ENCODE data around the gene IQGAP2. TPM values are rescaled to one million over a fixed set of nuclear protein-coding genes. Genes with fewer than 3 reads are reported as not detected.
A peak's percentile ranks its signal among the peaks of the same experiment; 100 is the strongest.

Gene IQGAP2
- total and polyA plus RNA-seq, 9 donors: 5.4 to 18.9 (median 9.5) TPM

DNA sequence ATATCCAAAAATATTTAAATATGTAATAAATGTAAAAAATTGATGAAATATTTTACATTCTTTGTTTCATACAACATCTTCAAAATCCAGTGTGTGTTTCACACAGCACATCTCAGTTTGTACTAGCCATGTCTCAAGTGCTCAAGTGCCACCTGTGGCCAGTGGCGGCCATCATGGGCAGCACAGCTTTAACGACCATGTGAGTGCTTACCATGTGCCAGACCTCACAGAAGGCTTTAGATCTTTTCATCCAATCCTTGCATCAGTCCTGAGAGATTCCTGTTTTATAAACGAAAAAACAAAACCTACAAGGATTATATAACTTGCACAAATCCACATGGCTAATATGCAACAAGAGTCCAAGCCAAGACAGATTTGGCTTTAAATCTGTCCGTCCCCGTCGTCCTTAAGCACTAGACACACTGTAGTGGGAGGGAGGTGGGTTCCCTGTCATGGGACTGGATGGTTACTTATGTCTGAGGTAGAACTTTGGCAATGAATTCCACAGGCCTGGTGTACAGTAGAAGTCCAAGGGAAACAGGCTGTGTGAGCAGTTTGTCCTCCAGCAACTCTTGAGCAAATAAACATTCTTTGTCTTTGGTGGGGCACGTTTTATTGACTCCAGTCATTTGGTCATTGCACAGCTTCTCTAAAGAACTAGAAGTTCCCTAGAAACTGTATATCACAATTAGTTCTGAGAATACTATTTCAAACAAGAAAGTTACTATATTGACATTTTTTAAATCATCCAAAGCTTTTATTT, 287.8 kb downstream of the IQGAP2 start:
- DNase-seq: peak; percentile 73
- 38% methylated on average over 2 of the region's 7 CpGs for WGBS (ENCODE audit: insufficient coverage)
- H3K4me1 ChIP-seq (ENCODE audit: control insufficient read depth, insufficient read depth, low read length): peaks cover 9% of the 10 kb centered on the region

DNA sequence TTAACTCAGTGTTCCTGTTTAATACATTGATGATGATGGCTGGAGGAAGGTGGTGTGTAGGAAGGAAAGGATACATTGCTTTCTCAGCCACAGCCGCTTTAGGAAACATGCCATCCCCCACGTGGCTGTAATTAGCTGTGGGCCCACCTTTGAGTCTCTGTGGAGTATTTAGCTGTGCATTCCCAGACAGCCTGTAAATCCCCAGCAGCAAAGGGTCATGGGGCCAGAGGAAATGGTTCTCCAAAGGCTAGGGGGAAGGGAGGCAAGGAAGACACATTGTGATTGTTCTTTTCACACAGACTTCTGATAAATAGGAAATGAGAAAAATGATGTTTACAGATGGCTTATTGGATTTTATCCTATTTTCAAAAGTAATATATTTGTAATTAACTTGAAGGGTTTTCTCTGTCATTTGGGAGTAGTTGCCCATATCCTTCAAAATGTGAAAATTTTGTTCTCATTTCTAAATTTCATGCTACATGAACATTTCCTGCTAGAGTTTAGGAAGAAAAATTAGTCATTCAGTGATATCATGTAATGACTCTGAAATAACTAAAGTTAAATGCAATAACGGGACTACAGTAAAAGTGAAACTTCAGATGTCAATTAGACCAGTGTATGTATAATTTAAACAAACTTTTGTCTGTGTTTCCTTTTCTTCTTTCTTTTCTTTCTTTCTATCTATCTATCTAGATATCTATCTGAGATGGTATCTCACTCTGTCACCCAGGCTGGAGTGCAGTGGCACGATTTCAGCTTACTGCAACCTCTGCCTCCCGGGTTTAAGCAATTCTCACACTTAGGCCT, 288.6 kb downstream of the IQGAP2 start:
- Histone ChIP-seq H3K27ac (ENCODE audit: low read length) (peak overlapping the region; percentile 74), H3K9me3 (replicated peaks; ENCODE audit: control insufficient read depth, low read depth, low read length) (no peaks in the 10 kb centered on the region), H3K4me3 (ENCODE audit: low read length) (no peak overlapping the region), H3K27me3 (ENCODE audit: control insufficient read depth, insufficient read depth, low read length) (no peaks in the 10 kb centered on the region), H3K4me1 (ENCODE audit: control insufficient read depth, insufficient read depth, low read length) (peaks cover 9% of the 10 kb centered on the region), H3K36me3 (ENCODE audit: control insufficient read depth, insufficient read depth, low read length) (no peaks in the 10 kb centered on the region)
- WGBS (ENCODE audit: insufficient coverage): 8% methylated on average over 2 of the region's 5 CpGs
- peak; percentile 60 for DNase-seq

More for the DNA sequence above, 287.8 kb downstream of the IQGAP2 start:
- Histone ChIP-seq H3K36me3 (ENCODE audit: control insufficient read depth, insufficient read depth, low read length) (no peaks in the 10 kb centered on the region), H3K9me3 (replicated peaks; ENCODE audit: control insufficient read depth, low read depth, low read length) (no peaks in the 10 kb centered on the region), H3K27ac (ENCODE audit: low read length) (peak overlapping the region; percentile 74), H3K4me3 (ENCODE audit: low read length) (no peak overlapping the region), H3K27me3 (ENCODE audit: control insufficient read depth, insufficient read depth, low read length) (no peaks in the 10 kb centered on the region)

GRCh38 chr5:76692274-76692540, 289.1 kb downstream of the IQGAP2 start:
- Histone ChIP-seq H3K36me3 (ENCODE audit: control insufficient read depth, insufficient read depth, low read length) (no peaks in the 10 kb centered on the region), H3K9me3 (replicated peaks; ENCODE audit: control insufficient read depth, low read depth, low read length) (no peaks in the 10 kb centered on the region), H3K27ac (ENCODE audit: low read length) (peak overlapping the region; percentile 74), H3K4me1 (ENCODE audit: control insufficient read depth, insufficient read depth, low read length) (peaks cover 9% of the 10 kb centered on the region), H3K4me3 (ENCODE audit: low read length) (no peak overlapping the region), H3K27me3 (ENCODE audit: control insufficient read depth, insufficient read depth, low read length) (no peaks in the 10 kb centered on the region)
- no CpG with 5 or more reads among the region's 6 CpGs for WGBS (ENCODE audit: insufficient coverage)
- no peak for DNase-seq

- no peaks in the 10 kb centered on the region for H3K9me3 ChIP-seq (replicated peaks; ENCODE audit: control insufficient read depth, low read depth, low read length)
- no peak overlapping the region for H3K4me3 ChIP-seq (ENCODE audit: low read length)
- WGBS (ENCODE audit: insufficient coverage): 60% methylated on average over 1 of the region's 3 CpGs
- DNase-seq: no peak
- peaks cover 9% of the 10 kb centered on the region for H3K4me1 ChIP-seq (ENCODE audit: control insufficient read depth, insufficient read depth, low read length)
- H3K27ac ChIP-seq (ENCODE audit: low read length): peak overlapping the region; percentile 60
- no peaks in the 10 kb centered on the region for H3K27me3 ChIP-seq (ENCODE audit: control insufficient read depth, insufficient read depth, low read length)
- no peaks in the 10 kb centered on the region for H3K36me3 ChIP-seq (ENCODE audit: control insufficient read depth, insufficient read depth, low read length)
Observed at GRCh38 chr5:76692651-76693050, 289.6 kb downstream of the IQGAP2 start.

GRCh38 chr5:76693141-76693540, 290.1 kb downstream of the IQGAP2 start:
- Histone ChIP-seq H3K9me3 (replicated peaks; ENCODE audit: control insufficient read depth, low read depth, low read length) (no peaks in the 10 kb centered on the region), H3K27me3 (ENCODE audit: control insufficient read depth, insufficient read depth, low read length) (no peaks in the 10 kb centered on the region), H3K27ac (ENCODE audit: low read length) (no peak overlapping the region), H3K36me3 (ENCODE audit: control insufficient read depth, insufficient read depth, low read length) (no peaks in the 10 kb centered on the region), H3K4me3 (ENCODE audit: low read length) (no peak overlapping the region), H3K4me1 (ENCODE audit: control insufficient read depth, insufficient read depth, low read length) (peaks cover 9% of the 10 kb centered on the region)
- DNase-seq: no peak
- WGBS (ENCODE audit: insufficient coverage): 60% methylated on average over 1 of the region's 3 CpGs

DNA sequence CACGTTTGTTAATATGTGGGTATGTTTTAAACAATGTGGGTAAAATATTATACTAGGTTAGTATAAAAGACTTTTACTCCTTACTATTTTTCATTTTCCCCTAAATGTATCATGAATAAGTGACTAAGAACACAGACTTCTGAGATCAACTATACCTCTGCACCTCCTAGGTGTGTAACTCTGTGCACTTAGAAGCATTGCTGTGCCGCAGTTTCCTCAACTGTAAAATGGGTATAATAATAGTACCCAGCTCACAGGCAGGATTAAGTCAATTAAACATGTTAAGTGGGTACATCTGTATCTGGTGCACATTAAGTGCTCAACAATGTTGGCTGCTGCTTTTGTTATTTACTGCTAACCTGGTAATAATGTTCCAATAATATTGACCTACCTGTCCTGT, 291.2 kb downstream of the IQGAP2 start:
- H3K4me3 ChIP-seq (ENCODE audit: low read length): no peak overlapping the region
- H3K27ac ChIP-seq (ENCODE audit: low read length): no peak overlapping the region
- H3K4me1 ChIP-seq (ENCODE audit: control insufficient read depth, insufficient read depth, low read length): peaks cover 9% of the 10 kb centered on the region
- no CpG with 5 or more reads among the region's 2 CpGs for WGBS (ENCODE audit: insufficient coverage)
- no peaks in the 10 kb centered on the region for H3K9me3 ChIP-seq (replicated peaks; ENCODE audit: control insufficient read depth, low read depth, low read length)
- no peaks in the 10 kb centered on the region for H3K36me3 ChIP-seq (ENCODE audit: control insufficient read depth, insufficient read depth, low read length)
- no peak for DNase-seq
- no peaks in the 10 kb centered on the region for H3K27me3 ChIP-seq (ENCODE audit: control insufficient read depth, insufficient read depth, low read length)

DNA sequence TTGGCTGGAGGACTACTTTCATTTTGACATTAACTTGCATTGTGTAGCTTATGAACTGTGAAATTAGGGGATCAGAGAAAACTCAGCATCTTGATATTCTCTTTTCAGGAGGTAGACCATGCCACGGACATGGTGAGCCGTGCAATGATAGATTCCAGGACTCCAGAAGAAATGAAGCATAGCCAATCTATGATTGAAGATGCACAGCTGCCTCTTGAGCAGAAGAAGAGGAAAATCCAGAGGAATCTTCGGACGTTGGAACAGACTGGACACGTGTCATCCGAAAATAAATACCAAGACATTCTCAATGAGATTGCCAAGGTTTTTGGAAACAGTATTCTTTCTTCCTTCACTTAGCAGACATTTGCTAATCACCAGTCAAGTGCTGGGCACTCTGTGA, 292.3 kb downstream of the IQGAP2 start:
- no peak overlapping the region for H3K4me3 ChIP-seq (ENCODE audit: low read length)
- 69% methylated on average over 2 of the region's 6 CpGs for WGBS (ENCODE audit: insufficient coverage)
- H3K9me3 ChIP-seq (replicated peaks; ENCODE audit: control insufficient read depth, low read depth, low read length): no peaks in the 10 kb centered on the region
- no peak overlapping the region for H3K27ac ChIP-seq (ENCODE audit: low read length)
- H3K36me3 ChIP-seq (ENCODE audit: control insufficient read depth, insufficient read depth, low read length): no peaks in the 10 kb centered on the region
- H3K4me1 ChIP-seq (ENCODE audit: control insufficient read depth, insufficient read depth, low read length): peaks cover 9% of the 10 kb centered on the region
- no peaks in the 10 kb centered on the region for H3K27me3 ChIP-seq (ENCODE audit: control insufficient read depth, insufficient read depth, low read length)
- no peak for DNase-seq

- no peaks in the 10 kb centered on the region for H3K36me3 ChIP-seq (ENCODE audit: control insufficient read depth, insufficient read depth, low read length)
- WGBS (ENCODE audit: insufficient coverage): no CpG with 5 or more reads among the region's 1 CpG
Observed at GRCh38 chr5:76696251-76696650, 293.2 kb downstream of the IQGAP2 start.

DNA sequence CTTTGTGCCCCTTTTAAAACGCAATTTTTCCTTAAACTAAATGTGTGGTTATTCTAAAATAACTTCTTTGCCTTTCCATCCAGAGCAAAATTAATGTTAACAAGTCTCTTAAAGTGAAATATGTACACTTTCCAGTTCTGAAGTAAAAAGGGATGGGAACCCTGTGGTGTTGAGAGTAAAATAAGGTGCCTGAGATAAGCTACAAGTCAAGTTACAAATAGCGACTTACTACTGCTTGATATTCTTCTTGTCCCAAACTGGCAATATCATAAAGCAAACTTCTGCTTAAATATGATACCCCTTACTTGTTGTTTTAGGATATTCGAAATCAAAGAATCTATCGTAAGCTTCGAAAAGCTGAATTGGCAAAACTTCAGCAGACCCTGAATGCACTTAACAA, 294.6 kb downstream of the IQGAP2 start:
- no CpG with 5 or more reads among the region's 5 CpGs for WGBS (ENCODE audit: insufficient coverage)
- Histone ChIP-seq H3K9me3 (replicated peaks; ENCODE audit: control insufficient read depth, low read depth, low read length) (no peaks in the 10 kb centered on the region), H3K4me3 (ENCODE audit: low read length) (no peak overlapping the region), H3K4me1 (ENCODE audit: control insufficient read depth, insufficient read depth, low read length) (no peaks in the 10 kb centered on the region), H3K27me3 (ENCODE audit: control insufficient read depth, insufficient read depth, low read length) (no peaks in the 10 kb centered on the region), H3K36me3 (ENCODE audit: control insufficient read depth, insufficient read depth, low read length) (no peaks in the 10 kb centered on the region), H3K27ac (ENCODE audit: low read length) (no peak overlapping the region)
- no peak for DNase-seq

More at GRCh38 chr5:76696251-76696650, 293.2 kb downstream of the IQGAP2 start:
- Histone ChIP-seq H3K27me3 (ENCODE audit: control insufficient read depth, insufficient read depth, low read length) (no peaks in the 10 kb centered on the region), H3K27ac (ENCODE audit: low read length) (no peak overlapping the region), H3K9me3 (replicated peaks; ENCODE audit: control insufficient read depth, low read depth, low read length) (no peaks in the 10 kb centered on the region), H3K4me3 (ENCODE audit: low read length) (no peak overlapping the region), H3K4me1 (ENCODE audit: control insufficient read depth, insufficient read depth, low read length) (peaks cover 4% of the 10 kb centered on the region)
- no peak for DNase-seq

DNA sequence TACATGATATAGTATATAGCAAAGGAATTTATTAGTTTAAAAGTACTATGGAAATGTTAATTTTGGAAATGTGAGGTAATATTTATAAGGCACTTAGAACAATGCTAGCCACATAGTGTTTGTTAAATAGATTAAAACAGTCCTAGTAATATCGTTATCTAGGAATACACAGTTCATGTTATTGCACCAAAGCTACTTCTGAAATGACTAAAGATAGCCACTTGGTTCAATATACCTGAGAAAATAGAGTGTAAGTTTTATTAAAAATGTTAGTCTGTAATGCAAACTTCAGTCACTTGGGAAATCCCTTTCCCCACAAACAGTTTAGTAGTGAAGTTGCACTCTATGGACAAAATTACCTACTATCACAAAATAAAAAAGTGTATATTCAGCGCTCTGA, 297.5 kb downstream of the IQGAP2 start:
- no peaks in the 10 kb centered on the region for H3K36me3 ChIP-seq (ENCODE audit: control insufficient read depth, insufficient read depth, low read length)
- DNase-seq: no peak
- H3K4me3 ChIP-seq (ENCODE audit: low read length): no peak overlapping the region
- no peaks in the 10 kb centered on the region for H3K27me3 ChIP-seq (ENCODE audit: control insufficient read depth, insufficient read depth, low read length)
- WGBS (ENCODE audit: insufficient coverage): no CpG with 5 or more reads among the region's 2 CpGs
- H3K4me1 ChIP-seq (ENCODE audit: control insufficient read depth, insufficient read depth, low read length): no peaks in the 10 kb centered on the region
- no peaks in the 10 kb centered on the region for H3K9me3 ChIP-seq (replicated peaks; ENCODE audit: control insufficient read depth, low read depth, low read length)
- H3K27ac ChIP-seq (ENCODE audit: low read length): no peak overlapping the region
